Kidney capillary endothelial cell (primary cell): ENCODE results near the gene ST13.
A peak's percentile ranks its signal among the peaks of the same experiment; 100 is the strongest.
"Not testable (repeated sequence)": the region's sequence is repeated elsewhere in the genome, so short reads cannot be mapped to it uniquely, and the experiment has no call there.

Source experiments
- DNase-seq: peaks from one replicate; pipeline ENCODE4 v3.0.0-alpha.2; 2018; ENCODE audit warnings: low spot score

Gene ST13

GRCh38 chr22:40838486-40838885 is 18.0 kb downstream of the ST13 start:
- no peak for DNase-seq

GRCh38 chr22:40834619-40835018 is 21.8 kb downstream of the ST13 start:
- DNase-seq: no peak

- DNase-seq: no peak
Observed at GRCh38 chr22:40829131-40829530, 27.3 kb downstream of the ST13 start.

- no peak for DNase-seq
Observed at GRCh38 chr22:40826984-40827741, 29.3 kb downstream of the ST13 start.

GRCh38 chr22:40826292-40826691 is 30.1 kb downstream of the ST13 start:
- DNase-seq: not testable (repeated sequence)

GRCh38 chr22:40823426-40823825 is 33.0 kb downstream of the ST13 start:
- DNase-seq: no peak

GRCh38 chr22:40819599-40820140 is 36.8 kb downstream of the ST13 start:
- DNase-seq: peak; percentile 15

- DNase-seq: peak; percentile 73
Observed at GRCh38 chr22:40818747-40819598, 37.5 kb downstream of the ST13 start, which contains the start of gene SLC25A17. Gene SLC25A17, minus strand, starts transcription at chr22:40819346. Its CDS starts 98 bp downstream, at chr22:40819248.

- no peak for DNase-seq
Observed at GRCh38 chr22:40818192-40818746, 38.2 kb downstream of the ST13 start.

GRCh38 chr22:40817737-40818136 is 38.7 kb downstream of the ST13 start:
- DNase-seq: no peak

- DNase-seq: no peak
Observed at GRCh38 chr22:40813912-40814315, 42.5 kb downstream of the ST13 start.

- DNase-seq: no peak
Observed at GRCh38 chr22:40808018-40808841, 48.2 kb downstream of the ST13 start.

- no peak for DNase-seq
Observed at GRCh38 chr22:40806711-40807110, 49.7 kb downstream of the ST13 start.

- DNase-seq: no peak
Observed at GRCh38 chr22:40805699-40806203, 50.7 kb downstream of the ST13 start.

- no peak for DNase-seq
Observed at GRCh38 chr22:40805239-40805638, 51.2 kb downstream of the ST13 start.

GRCh38 chr22:40803321-40803720 is 53.1 kb downstream of the ST13 start:
- no peak for DNase-seq

- DNase-seq: no peak
Observed at GRCh38 chr22:40799008-40799407, 57.4 kb downstream of the ST13 start.

GRCh38 chr22:40797427-40797826 is 59.0 kb downstream of the ST13 start:
- no peak for DNase-seq

- no peak for DNase-seq
Observed at GRCh38 chr22:40792451-40792850, 64.0 kb downstream of the ST13 start.

- peak; percentile 10 for DNase-seq
Observed at GRCh38 chr22:40791241-40791640, 65.2 kb downstream of the ST13 start.

- no peak for DNase-seq
Observed at GRCh38 chr22:40789131-40789530, 67.3 kb downstream of the ST13 start.
